Endodermal cell (in vitro differentiated cells): ENCODE data around the gene SLC6A11. TPM values are rescaled to one million over a fixed set of nuclear protein-coding genes. Genes with fewer than 3 reads are reported as not detected.

Experiments used
- DNase-seq: peaks from one replicate; pipeline ENCODE4 v3.0.0-alpha.2; 2017
- H3K27ac ChIP-seq: 2 replicates; pipeline ENCODE4 v1.5.1; 2013; ENCODE audit warnings: mild to moderate bottlenecking, low read depth, low read length, moderate library complexity
- H3K27me3 ChIP-seq: 2 replicates; pipeline ENCODE4 v1.6.1; 2013; ENCODE audit warnings: mild to moderate bottlenecking, low read length, moderate library complexity; ENCODE audit not compliant: insufficient read depth, control insufficient read depth, poor library complexity, severe bottlenecking
- H3K36me3 ChIP-seq: 2 replicates; pipeline ENCODE4 v1.7.0; 2013; ENCODE audit warnings: mild to moderate bottlenecking, low read length, moderate library complexity; ENCODE audit not compliant: control insufficient read depth, insufficient read depth
- H3K4me1 ChIP-seq: one replicate; pipeline ENCODE4 v1.7.0; 2013; ENCODE audit warnings: low read length; ENCODE audit not compliant: control insufficient read depth, insufficient read depth
- H3K4me3 ChIP-seq: 2 replicates; pipeline ENCODE4 v1.5.1; 2013; ENCODE audit warnings: mild to moderate bottlenecking, low read length, moderate library complexity
- H3K9ac ChIP-seq: 2 replicates; pipeline ENCODE4 v1.6.1; 2013; ENCODE audit warnings: mild to moderate bottlenecking, low read length, moderate library complexity; ENCODE audit not compliant: poor library complexity, severe bottlenecking; ENCODE audit errors: extremely low read depth
- H3K9me3 ChIP-seq: 2 replicates; pipeline ENCODE4 v1.6.1; 2013; ENCODE audit warnings: mild to moderate bottlenecking, low read length, moderate library complexity; ENCODE audit not compliant: control insufficient read depth
- H3K27ac Mint-ChIP-seq: 2 replicates; pipeline ENCODE4 v1.8.0; 2020; ENCODE audit warnings: mixed read lengths
- H3K27me3 Mint-ChIP-seq: 2 replicates; pipeline ENCODE4 v1.8.0; 2021; ENCODE audit warnings: mild to moderate bottlenecking, mixed read lengths; ENCODE audit not compliant: insufficient read depth
- H3K36me3 Mint-ChIP-seq: 2 replicates; pipeline ENCODE4 v1.8.0; 2020; ENCODE audit warnings: low read depth, mixed read lengths
- H3K4me1 Mint-ChIP-seq: 2 replicates; pipeline ENCODE4 v1.8.0; 2020; ENCODE audit warnings: mixed read lengths
- H3K4me3 Mint-ChIP-seq: 2 replicates; pipeline ENCODE4 v1.8.0; 2020; ENCODE audit warnings: mild to moderate bottlenecking, moderate library complexity, mixed read lengths
- H3K9me3 Mint-ChIP-seq: 2 replicates; pipeline ENCODE4 v1.8.0; 2020; ENCODE audit warnings: mild to moderate bottlenecking, mixed read lengths
- WGBS, 2 experiments: methylation state at CpG; one replicate each; pipeline versions ENCODE4 v1.1.5 to v1.1.7; 2013; ENCODE audit warnings: missing lambda C conversion rate in 2 of 2, mixed read lengths in 1 of 2; ENCODE audit not compliant: insufficient coverage in 1 of 2, insufficient read length in 1 of 2; 5-methylcytosine and 5-hydroxymethylcytosine counted together
- total RNA-seq, 2 donors: library from RNA; stranded (reverse); fragmentation: NEBNext Ultra II Directional in 1 of 2; extraction: Animal tissue kit (Norgen Biotek cat#: 25700) in 1 of 2; gene quantifications; 2 replicates in 1 of 2; 3 replicates in 1 of 2; pipeline ENCODE4 v1.2.1, GENCODE V29; 2021
- TF ChIP-seq, protein P1 (sequence below): fragments of 200-600 bp; sonication (generic); conservative IDR thresholded peaks from 2 replicates; pipeline ENCODE4 v1.5.0; 2021; ENCODE audit warnings: antibody characterized with exemption, mild to moderate bottlenecking

Gene SLC6A11
- total RNA-seq, 2 donors from 2014 or later: 0.27 to 0.73 TPM

GRCh38 chr3:10798600-10799367, 17.2 kb upstream of the SLC6A11 start:
- Mint-ChIP-seq H3K27ac (no peak overlapping the region), H3K4me3 (no peak overlapping the region), H3K27me3 (peaks cover 35% of the 10 kb centered on the region), H3K36me3 (no peaks in the 10 kb centered on the region), H3K9me3 (no peaks in the 10 kb centered on the region), H3K4me1 (no peaks in the 10 kb centered on the region)
- Histone ChIP-seq H3K4me3 (no peak overlapping the region), H3K9me3 (no peaks in the 10 kb centered on the region), H3K36me3 (no peaks in the 10 kb centered on the region), H3K27me3 (peaks cover 51% of the 10 kb centered on the region), H3K4me1 (no peaks in the 10 kb centered on the region), H3K27ac (no peak overlapping the region), H3K9ac (no peak overlapping the region)
- DNase-seq: no peak
- TF ChIP-seq, protein P1, sequence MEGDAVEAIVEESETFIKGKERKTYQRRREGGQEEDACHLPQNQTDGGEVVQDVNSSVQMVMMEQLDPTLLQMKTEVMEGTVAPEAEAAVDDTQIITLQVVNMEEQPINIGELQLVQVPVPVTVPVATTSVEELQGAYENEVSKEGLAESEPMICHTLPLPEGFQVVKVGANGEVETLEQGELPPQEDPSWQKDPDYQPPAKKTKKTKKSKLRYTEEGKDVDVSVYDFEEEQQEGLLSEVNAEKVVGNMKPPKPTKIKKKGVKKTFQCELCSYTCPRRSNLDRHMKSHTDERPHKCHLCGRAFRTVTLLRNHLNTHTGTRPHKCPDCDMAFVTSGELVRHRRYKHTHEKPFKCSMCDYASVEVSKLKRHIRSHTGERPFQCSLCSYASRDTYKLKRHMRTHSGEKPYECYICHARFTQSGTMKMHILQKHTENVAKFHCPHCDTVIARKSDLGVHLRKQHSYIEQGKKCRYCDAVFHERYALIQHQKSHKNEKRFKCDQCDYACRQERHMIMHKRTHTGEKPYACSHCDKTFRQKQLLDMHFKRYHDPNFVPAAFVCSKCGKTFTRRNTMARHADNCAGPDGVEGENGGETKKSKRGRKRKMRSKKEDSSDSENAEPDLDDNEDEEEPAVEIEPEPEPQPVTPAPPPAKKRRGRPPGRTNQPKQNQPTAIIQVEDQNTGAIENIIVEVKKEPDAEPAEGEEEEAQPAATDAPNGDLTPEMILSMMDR: no peak
- 66% methylated on average over 3 to 5 of the region's 5 CpGs for WGBS, 2 experiments

GRCh38 chr3:10804183-10804648, 11.8 kb upstream of the SLC6A11 start:
- no peak overlapping the region for H3K4me3 Mint-ChIP-seq
- no peaks in the 10 kb centered on the region for H3K36me3 ChIP-seq
- DNase-seq: no peak
- no peak overlapping the region for H3K4me3 ChIP-seq
- H3K27ac Mint-ChIP-seq: no peak overlapping the region
- H3K36me3 Mint-ChIP-seq: no peaks in the 10 kb centered on the region
- peaks cover 30% of the 10 kb centered on the region for H3K27me3 Mint-ChIP-seq
- H3K4me1 Mint-ChIP-seq: no peaks in the 10 kb centered on the region
- no peaks in the 10 kb centered on the region for H3K9me3 ChIP-seq
- no peaks in the 10 kb centered on the region for H3K4me1 ChIP-seq
- no peaks in the 10 kb centered on the region for H3K9me3 Mint-ChIP-seq
- WGBS, 2 experiments: 60 to 80% methylated on average over 1 to 2 of the region's 2 CpGs
- peaks cover 41% of the 10 kb centered on the region for H3K27me3 ChIP-seq
- TF ChIP-seq, protein P1: no peak
- H3K27ac ChIP-seq: no peak overlapping the region
- no peak overlapping the region for H3K9ac ChIP-seq

GRCh38 chr3:10806006-10806405, 10.0 kb upstream of the SLC6A11 start:
- Histone ChIP-seq H3K9ac (no peak overlapping the region), H3K4me3 (no peak overlapping the region), H3K4me1 (no peaks in the 10 kb centered on the region), H3K27ac (no peak overlapping the region), H3K27me3 (peaks cover 37% of the 10 kb centered on the region), H3K36me3 (no peaks in the 10 kb centered on the region), H3K9me3 (no peaks in the 10 kb centered on the region)
- no peak overlapping the region for H3K27ac Mint-ChIP-seq
- H3K27me3 Mint-ChIP-seq: peaks cover 36% of the 10 kb centered on the region
- no peaks in the 10 kb centered on the region for H3K36me3 Mint-ChIP-seq
- DNase-seq: no peak
- TF ChIP-seq, protein P1: no peak
- H3K4me3 Mint-ChIP-seq: no peak overlapping the region
- no peaks in the 10 kb centered on the region for H3K9me3 Mint-ChIP-seq
- 71 to 86% methylated on average over 3 to 4 of the region's 4 CpGs for WGBS, 2 experiments
- H3K4me1 Mint-ChIP-seq: no peaks in the 10 kb centered on the region
